ENCODE measurements around the gene MARCHF10.

GRCh38 chr17:62678214-62678919 is 129.7 kb downstream of the MARCHF10 start:
- TF ChIP-seq, protein P1, sequence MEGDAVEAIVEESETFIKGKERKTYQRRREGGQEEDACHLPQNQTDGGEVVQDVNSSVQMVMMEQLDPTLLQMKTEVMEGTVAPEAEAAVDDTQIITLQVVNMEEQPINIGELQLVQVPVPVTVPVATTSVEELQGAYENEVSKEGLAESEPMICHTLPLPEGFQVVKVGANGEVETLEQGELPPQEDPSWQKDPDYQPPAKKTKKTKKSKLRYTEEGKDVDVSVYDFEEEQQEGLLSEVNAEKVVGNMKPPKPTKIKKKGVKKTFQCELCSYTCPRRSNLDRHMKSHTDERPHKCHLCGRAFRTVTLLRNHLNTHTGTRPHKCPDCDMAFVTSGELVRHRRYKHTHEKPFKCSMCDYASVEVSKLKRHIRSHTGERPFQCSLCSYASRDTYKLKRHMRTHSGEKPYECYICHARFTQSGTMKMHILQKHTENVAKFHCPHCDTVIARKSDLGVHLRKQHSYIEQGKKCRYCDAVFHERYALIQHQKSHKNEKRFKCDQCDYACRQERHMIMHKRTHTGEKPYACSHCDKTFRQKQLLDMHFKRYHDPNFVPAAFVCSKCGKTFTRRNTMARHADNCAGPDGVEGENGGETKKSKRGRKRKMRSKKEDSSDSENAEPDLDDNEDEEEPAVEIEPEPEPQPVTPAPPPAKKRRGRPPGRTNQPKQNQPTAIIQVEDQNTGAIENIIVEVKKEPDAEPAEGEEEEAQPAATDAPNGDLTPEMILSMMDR (conservative IDR thresholded peaks at IDR 0.05) = no peak
- TF ChIP-seq ZFX (IDR thresholded peaks at IDR 0.05) = no peak
